Natural killer cell treated with Interleukin-12 subunit alpha and Interleukin-12 subunit beta and Interleukin-15 and Interleukin-18, amount 100 ng/mL, for 72 hours (primary cell): ENCODE measurements around the gene MACF1. TPM values are rescaled to one million over a fixed set of nuclear protein-coding genes. Genes with fewer than 3 reads are reported as not detected.
A peak's percentile ranks its signal among the peaks of the same experiment; 100 is the strongest.
"Not testable (repeated sequence)": the region's sequence is repeated elsewhere in the genome, so short reads cannot be mapped to it uniquely, and the experiment has no call there.

Experiments
- ATAC-seq, 2 donors: fragments of 150-1000 bp; cut with Tn5 transposase in 1 of 2; sonication (Bioruptor Pico), chemical (Tn5 transposase) in 1 of 2; 2 replicates each; pipeline ENCODE4 v1.10.0; 2021
- DNase-seq: peaks from one replicate; pipeline ENCODE4 v3.0.0; 2022; ENCODE audit warnings: low spot score
- H3K27ac Mint-ChIP-seq, 2 donors: 1 replicate in 1 of 2; 2 replicates in 1 of 2; pipeline ENCODE4 v1.8.0; 2022; ENCODE audit warnings: mixed read lengths in 2 of 2, mild to moderate bottlenecking in 1 of 2, moderate library complexity in 1 of 2
- H3K27me3 Mint-ChIP-seq, 2 donors: 1 replicate in 1 of 2; 2 replicates in 1 of 2; pipeline ENCODE4 v1.8.0; 2022; ENCODE audit warnings: mixed read lengths in 2 of 2
- H3K36me3 Mint-ChIP-seq: one replicate; pipeline ENCODE4 v1.8.0; 2022; ENCODE audit warnings: mixed read lengths
- H3K4me1 Mint-ChIP-seq, 2 donors: 1 replicate in 1 of 2; 2 replicates in 1 of 2; pipeline ENCODE4 v1.8.0; 2022; ENCODE audit warnings: low read depth in 2 of 2, mixed read lengths in 2 of 2, mild to moderate bottlenecking in 1 of 2
- H3K4me3 Mint-ChIP-seq: one replicate; pipeline ENCODE4 v1.8.0; 2022; ENCODE audit warnings: mixed read lengths
- H3K9me3 Mint-ChIP-seq: 2 replicates; pipeline ENCODE4 v1.8.0; 2022; ENCODE audit warnings: mixed read lengths
- total RNA-seq, 2 donors: library from RNA; stranded (reverse); gene quantifications; one replicate each; pipeline ENCODE4 v1.2.3, GENCODE V29; 2022

Gene MACF1
- total RNA-seq, 2 donors from 2014 or later, result 370 to 514 TPM

DNA sequence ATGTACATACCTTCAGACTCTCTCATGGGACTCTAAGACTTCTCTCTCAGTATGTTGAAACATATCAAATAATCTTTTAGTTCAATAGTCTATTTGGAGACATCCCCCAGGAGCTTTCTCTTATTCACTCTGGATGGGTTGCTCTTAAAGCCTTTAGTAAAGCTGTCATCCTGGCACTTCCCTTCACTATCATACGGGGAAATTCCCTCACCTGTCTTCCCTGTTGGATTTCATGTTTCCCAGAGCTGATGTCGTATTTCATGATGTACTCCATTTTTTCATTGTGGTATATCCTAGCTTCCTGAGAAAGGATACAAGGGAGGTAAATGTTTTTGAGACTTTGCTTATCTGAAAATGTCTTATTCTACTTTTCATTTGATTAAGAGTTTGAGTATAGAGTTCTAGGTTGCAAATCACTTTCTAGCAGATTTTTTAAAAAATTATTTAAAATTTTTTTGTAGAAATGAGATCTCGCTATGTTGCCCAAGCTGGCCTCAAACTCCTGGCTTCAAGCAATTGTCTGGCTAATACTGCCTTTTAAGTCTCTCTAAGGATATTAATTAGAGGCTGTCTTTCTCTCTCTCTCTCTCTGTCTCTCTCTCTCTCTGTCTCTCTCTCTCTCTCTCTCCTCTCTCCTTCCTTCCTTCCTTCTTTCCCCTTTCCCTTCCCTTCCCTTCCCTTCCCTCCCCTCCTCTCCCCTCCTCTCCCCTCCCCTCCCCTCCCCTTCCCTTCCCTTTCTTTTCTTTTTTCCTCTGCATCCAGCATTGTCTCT is 17.0 kb upstream of the MACF1 start:
- Mint-ChIP-seq H3K27me3 (no peaks in the 10 kb centered on the region), H3K36me3 (no peaks in the 10 kb centered on the region), H3K4me1 (peaks cover 40 to 58% of the 10 kb centered on the region in 2 donors), H3K4me3 (no peak overlapping the region), H3K9me3 (no peaks in the 10 kb centered on the region), H3K27ac (peak overlapping the region; percentile 16 to 87)
- no peak for ATAC-seq
- no peak for DNase-seq

DNA sequence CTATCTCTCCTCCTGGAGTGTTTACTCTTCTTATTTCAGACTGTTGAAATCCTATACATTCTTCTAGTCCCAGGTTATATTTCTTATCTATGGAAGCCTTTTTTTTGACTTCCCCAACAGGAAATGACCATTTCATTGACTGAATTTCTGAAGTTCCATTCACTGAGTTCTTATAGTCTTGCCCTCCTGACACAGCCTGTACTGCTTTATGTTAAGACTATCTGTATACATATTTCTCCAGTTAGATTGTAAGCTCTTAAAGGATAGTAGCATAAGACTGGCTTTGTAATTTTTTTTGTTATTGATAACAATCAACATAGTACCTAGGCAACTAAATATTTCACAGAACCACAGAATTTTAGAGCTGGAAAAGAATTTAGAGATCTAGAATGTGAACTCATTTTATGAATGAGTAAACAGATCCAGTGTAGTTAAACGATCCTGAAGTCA is 14.9 kb upstream of the MACF1 start:
- Mint-ChIP-seq H3K4me1 (peaks cover 45 to 54% of the 10 kb centered on the region in 2 donors), H3K27ac (peak overlapping the region in 1 of 2 donors; percentile 98), H3K9me3 (no peaks in the 10 kb centered on the region), H3K36me3 (no peaks in the 10 kb centered on the region), H3K4me3 (no peak overlapping the region), H3K27me3 (no peaks in the 10 kb centered on the region)
- no peak for DNase-seq
- no peak for ATAC-seq

DNA sequence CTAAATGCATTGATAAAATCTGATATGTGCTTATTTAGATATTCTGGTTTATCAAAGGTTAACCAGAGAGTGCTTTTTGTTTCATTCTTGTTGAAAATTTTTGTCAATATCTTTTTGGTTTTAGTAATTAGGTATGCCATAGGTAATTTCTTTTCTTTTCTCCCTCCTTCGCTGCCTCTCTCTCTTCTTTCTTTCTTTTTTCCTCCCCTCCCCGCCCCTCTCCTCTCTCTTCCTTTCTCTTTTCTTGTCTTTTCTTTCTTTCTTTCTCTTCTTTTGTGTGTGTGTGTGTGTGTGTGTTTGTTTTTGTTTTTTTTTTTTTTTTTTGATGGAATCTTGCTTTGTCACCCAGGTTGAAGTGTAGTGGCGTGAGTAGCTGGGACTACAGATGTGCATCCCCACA is 14.4 kb upstream of the MACF1 start:
- Mint-ChIP-seq H3K4me1 (peaks cover 47 to 55% of the 10 kb centered on the region in 2 donors), H3K27ac (peak overlapping the region; percentile 98), H3K9me3 (no peaks in the 10 kb centered on the region), H3K27me3 (no peaks in the 10 kb centered on the region), H3K36me3 (no peaks in the 10 kb centered on the region), H3K4me3 (no peak overlapping the region)
- ATAC-seq (no peak), DNase-seq (no peak)

DNA sequence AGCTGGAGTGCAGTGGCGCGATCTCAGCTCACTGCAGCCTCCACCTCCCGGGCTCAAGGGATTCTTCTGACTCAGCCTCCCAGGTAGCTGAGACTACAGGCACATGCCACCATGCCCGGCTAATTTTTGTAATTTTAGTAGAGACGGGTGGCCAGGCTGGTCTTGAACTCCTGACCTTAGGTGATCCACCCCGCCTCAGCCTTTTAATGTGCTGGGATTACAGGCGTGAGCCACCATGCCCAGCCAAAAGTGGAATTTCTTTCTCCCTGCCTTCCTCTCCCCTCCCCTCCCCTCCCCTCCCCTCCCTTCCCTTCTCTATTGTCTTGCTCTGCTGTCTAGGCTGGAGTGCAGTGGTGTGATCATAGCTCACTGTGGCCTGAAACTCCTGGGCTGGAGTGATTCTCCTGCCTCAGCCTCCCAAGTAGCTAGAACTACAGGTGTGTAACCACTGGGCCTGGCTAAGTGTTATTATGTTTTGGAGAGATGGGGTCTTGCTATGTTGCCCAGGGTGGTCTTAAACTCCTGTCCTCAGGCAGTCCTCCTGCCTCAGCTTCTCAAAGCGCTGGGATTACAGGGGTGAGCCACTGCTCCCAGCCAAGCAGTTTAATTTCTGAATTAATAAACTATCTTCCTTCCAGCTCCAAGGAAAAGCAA is 10.0 kb upstream of the MACF1 start:
- Mint-ChIP-seq H3K9me3 (no peaks in the 10 kb centered on the region), H3K27me3 (no peaks in the 10 kb centered on the region), H3K4me1 (peaks cover 54 to 60% of the 10 kb centered on the region in 2 donors), H3K36me3 (no peaks in the 10 kb centered on the region), H3K4me3 (peak overlapping the region; percentile 86), H3K27ac (peak overlapping the region; percentile 98)
- DNase-seq (no peak), ATAC-seq (no peak)

DNA sequence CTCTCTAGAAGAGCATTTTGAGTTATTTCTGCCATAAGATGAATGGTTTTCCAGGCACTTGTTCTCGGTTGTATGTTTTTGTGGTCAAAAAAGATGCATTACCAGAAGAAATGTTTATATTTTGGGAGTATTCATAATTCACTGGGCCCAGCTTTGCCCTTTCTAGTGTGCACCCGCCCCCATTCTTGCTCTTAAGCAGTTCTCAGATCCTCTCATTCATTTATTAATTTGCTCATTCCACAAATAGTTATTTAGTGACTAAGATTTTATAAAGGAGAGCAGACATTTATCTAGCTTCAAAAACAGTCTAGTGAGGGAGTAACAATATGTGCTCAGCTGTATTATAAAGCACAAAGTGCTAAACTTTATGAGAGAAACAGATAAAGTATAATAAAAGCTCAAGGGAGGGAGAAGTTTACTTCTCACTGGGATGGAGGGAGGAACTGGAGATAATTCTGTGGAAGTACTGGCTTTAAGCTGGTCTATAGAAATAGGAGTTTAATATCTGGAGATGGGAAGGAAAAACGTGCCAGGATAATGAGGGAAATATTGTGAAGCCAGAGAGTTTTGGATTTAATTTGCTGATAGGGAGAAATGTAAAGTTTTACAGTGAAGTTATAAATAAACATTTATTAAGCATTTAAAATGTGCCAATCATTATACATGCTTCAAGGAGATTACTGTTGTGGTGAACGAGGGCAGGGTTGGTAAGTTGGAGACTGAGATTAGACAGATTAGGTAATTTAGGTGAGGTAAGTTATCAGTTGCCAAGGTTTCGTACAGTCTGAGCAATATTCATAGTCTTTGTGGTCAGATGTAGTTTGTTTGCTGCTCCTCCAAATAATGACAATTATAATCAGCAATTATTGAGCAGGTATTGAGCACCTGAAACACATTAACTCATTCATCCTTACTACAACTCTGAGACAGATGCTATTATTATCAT is 9.1 kb upstream of the MACF1 start:
- peak overlapping the region; percentile 86 for H3K4me3 Mint-ChIP-seq
- H3K9me3 Mint-ChIP-seq, result no peaks in the 10 kb centered on the region
- ATAC-seq (no peak), DNase-seq (no peak)
- H3K36me3 Mint-ChIP-seq, result no peaks in the 10 kb centered on the region
- peaks cover 60 to 65% of the 10 kb centered on the region in 2 donors for H3K4me1 Mint-ChIP-seq
- peak overlapping the region; percentile 98 for H3K27ac Mint-ChIP-seq
- no peaks in the 10 kb centered on the region for H3K27me3 Mint-ChIP-seq

DNA sequence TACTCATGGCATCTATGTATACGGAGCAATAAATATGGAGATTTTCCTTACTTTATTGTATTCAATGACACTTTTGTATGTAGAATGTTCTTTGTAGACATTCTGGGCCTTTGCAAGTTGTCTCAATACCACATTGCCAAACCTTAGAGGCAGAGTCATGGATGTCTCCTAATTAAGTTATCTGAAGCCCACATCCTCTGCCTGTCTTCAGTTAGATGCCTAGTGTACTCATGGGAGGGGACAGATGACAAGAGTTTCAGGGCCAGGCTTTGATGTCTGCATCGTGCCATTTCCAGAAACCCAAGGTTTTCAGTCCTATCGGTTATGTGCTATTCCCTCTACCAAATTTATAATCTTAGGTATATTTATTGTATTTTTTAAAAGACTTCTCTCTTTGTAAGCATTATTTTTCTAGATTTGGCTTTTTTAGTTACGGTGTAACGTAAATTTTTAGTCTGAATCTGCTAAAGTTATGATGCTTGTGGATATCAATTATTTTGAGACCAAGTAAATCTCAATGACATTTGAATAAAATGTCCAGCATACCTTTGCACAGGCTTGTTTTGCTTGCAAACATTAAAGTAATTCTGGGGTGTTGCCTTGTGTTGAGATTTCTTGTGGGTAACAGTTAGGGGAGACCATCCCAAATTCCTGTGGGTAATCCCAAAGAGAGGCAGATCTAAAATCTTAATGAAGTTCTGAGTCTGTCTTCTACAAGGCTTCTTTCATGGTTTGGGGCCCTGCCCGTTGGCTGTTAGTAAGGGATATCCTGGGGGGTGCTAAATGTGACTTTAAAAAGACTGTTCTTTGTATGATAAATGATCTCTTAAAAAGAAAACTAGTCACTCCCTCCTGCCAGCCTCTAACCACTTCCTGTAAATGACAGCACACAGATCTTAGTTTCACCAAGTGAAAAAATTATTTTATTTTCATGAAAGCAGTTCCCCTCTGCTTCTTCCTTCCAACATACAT is 8.0 kb upstream of the MACF1 start:
- DNase-seq (peak; percentile 71), ATAC-seq (peak; percentile 55 to 78)
- Mint-ChIP-seq H3K27ac (peak overlapping the region; percentile 98), H3K4me1 (peaks cover 60 to 65% of the 10 kb centered on the region in 2 donors), H3K36me3 (no peaks in the 10 kb centered on the region), H3K9me3 (no peaks in the 10 kb centered on the region), H3K27me3 (no peaks in the 10 kb centered on the region), H3K4me3 (peak overlapping the region; percentile 86)

DNA sequence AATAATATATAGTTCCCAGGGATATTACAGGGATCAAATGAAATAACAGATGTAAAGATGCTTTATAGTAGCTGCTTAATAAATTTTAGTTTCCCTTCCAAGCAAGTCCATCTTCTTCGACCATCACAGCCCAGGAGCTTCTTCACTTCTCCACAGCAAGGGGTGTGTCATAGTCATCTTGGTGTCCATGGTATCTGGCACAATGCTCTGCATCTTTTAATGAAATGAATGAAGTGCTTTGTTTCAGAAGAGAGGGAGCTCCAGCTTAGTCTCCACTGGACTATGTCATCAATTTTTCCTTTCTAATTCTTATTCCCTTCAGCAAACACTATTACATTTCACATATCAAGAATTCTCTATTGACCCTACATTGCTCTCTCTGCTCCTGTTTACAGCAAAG is 4.9 kb upstream of the MACF1 start:
- H3K9me3 Mint-ChIP-seq, result no peaks in the 10 kb centered on the region
- DNase-seq, result no peak
- H3K4me1 Mint-ChIP-seq, result peaks cover 53 to 58% of the 10 kb centered on the region in 2 donors
- no peaks in the 10 kb centered on the region for H3K36me3 Mint-ChIP-seq
- H3K27ac Mint-ChIP-seq, result peak overlapping the region; percentile 40 to 49
- no peaks in the 10 kb centered on the region for H3K27me3 Mint-ChIP-seq
- no peak overlapping the region for H3K4me3 Mint-ChIP-seq
- ATAC-seq, result no peak

DNA sequence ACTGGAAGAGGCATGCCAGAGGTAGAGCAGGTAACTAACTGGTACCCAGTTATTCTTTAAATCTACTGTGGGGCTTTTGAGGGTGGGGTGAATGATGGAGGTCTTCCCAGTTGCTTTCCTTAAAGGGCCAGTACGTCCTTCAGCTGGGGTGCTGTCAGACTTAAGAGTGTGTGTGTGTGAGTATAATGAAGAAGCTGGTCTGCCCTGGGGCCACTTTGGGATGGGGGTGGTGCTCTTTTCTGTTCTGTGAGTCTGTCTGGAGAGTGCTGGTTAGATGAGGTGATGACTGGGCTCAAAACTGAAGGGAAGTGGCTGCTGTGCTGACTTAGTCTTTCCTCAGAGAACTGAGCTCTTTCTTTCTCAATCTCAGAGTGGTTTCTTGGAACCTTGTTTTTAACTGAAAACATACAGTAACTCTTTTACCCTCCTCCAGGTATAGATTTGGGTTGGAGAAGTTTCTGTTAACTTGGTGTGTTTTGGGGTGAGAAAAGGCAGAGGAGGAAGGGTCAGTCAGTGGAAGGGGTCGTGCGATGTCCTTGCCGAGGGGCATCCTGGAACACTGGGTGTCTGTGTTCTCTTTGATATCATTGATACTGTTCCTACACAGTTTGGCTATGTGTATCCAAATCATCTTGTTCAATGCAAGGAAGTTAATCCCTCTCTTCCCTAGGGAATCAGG is 746 bp downstream of the MACF1 start:
- DNase-seq, result peak; percentile 83
- H3K27ac Mint-ChIP-seq, result peak overlapping the region; percentile 90 to 94
- H3K27me3 Mint-ChIP-seq, result no peaks in the 10 kb centered on the region
- ATAC-seq, result peak; percentile 94 to 96
- H3K4me1 Mint-ChIP-seq, result peaks cover 34 to 47% of the 10 kb centered on the region in 2 donors
- H3K36me3 Mint-ChIP-seq, result peaks cover 4% of the 10 kb centered on the region
- H3K4me3 Mint-ChIP-seq, result peak overlapping the region; percentile 88
- H3K9me3 Mint-ChIP-seq, result no peaks in the 10 kb centered on the region

DNA sequence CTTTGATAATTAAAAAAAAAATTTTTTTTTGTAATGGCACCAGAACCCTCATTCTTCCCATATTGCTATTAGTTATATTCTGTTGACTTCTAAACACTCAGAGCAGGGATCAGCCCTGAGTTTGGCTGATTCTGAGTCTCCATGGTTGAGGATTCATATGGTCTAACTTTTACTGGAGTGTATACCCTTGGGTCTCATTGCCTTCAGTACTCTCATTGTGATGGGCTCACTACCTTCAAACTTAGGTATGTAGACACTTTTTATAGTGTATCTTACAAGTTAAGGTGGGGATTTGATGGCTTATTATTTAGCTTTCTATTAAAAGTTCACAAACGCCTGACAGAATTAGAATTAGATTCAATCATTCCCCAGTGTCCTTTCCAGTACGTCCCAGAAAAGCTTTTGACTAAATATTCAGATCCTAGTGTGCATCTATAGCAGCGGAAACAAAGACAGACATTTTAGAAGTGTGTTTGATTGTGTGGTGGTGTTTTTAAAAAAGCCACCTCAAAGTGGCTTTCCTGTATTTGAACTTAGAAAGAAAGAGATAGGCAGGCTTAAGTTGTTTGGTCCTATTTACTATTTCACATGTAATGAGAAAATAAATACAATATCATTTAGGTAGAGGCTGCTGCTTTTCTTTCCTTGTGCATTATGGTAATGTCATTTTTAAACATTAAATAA is 1.4 kb downstream of the MACF1 start:
- Mint-ChIP-seq H3K4me1 (peaks cover 33 to 49% of the 10 kb centered on the region in 2 donors), H3K27ac (peak overlapping the region; percentile 90 to 94), H3K9me3 (no peaks in the 10 kb centered on the region), H3K27me3 (no peaks in the 10 kb centered on the region), H3K4me3 (peak overlapping the region; percentile 88), H3K36me3 (peaks cover 4% of the 10 kb centered on the region)
- ATAC-seq (peak in 1 of 2 donors; percentile 28), DNase-seq (no peak)

DNA sequence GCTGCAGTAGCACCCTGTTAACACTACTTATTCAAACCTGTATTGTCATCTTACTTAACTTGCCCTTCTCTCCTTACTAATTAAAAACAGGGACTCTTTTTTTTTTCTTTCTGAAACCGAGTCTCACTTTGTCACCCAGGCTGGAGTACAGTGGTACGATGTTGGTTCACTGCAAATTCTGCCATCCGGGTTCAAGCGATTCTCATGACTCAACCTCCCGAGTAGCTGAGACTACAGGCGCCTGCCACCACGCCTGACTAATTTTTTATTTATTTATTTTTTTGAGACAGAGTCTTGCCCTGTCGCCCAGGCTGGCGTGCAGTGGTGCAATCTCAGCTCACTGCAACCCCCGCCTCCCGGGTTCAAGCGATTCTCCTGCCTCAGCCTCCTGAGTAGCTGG is 3.9 kb downstream of the MACF1 start:
- H3K4me1 Mint-ChIP-seq, result peaks cover 31 to 40% of the 10 kb centered on the region in 2 donors
- not testable (repeated sequence) for H3K9me3 Mint-ChIP-seq, H3K27me3 Mint-ChIP-seq, H3K36me3 Mint-ChIP-seq, DNase-seq, ATAC-seq
- H3K27ac Mint-ChIP-seq, result peak overlapping the region; percentile 53 to 73
- H3K4me3 Mint-ChIP-seq, result peak overlapping the region; percentile 62

DNA sequence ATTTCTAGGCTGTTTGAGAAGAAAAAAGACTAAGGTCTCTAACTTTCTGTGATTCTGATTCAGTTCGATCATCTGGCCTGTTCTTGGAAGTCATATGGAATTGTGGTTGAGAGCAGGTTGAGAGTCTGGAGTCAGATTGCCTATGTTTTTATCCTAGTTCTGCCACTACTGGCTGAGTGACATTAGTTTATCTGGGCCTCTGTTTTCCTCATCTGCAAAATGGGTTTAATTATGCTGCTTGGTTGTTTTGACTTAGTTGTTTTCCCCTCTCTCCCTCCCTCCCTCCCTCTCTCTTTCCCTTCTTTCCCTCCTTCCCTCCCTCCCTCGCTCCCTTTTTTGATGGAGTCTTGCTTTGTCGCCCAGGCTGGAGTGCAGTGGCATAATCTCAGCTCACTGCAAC is 6.2 kb downstream of the MACF1 start:
- ATAC-seq (no peak), DNase-seq (no peak)
- H3K27ac Mint-ChIP-seq, result peak overlapping the region; percentile 26 to 78
- H3K4me3 Mint-ChIP-seq, result no peak overlapping the region
- peaks cover 4% of the 10 kb centered on the region for H3K36me3 Mint-ChIP-seq
- H3K4me1 Mint-ChIP-seq, result peaks cover 33 to 45% of the 10 kb centered on the region in 2 donors
- no peaks in the 10 kb centered on the region for H3K27me3 Mint-ChIP-seq
- H3K9me3 Mint-ChIP-seq, result no peaks in the 10 kb centered on the region

DNA sequence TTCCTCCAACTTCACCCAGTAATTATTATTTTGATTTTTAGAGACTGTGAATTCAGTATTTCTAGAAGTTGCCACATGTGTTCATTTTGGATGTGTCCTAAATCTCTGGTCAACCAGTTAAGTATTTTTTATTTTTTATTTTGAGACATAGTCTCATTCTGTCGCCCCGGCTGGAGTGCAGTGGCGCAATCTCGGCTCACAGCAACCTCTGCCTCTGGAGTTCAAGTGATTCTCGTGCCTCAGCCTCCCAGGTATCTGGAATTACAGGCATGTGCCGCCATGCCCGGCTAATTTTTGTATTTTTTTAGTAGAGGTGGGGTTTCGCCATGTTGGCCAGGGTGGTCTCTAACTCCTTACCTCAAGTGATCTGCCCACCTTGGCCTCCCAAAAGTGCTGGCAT is 8.0 kb downstream of the MACF1 start:
- Mint-ChIP-seq H3K27ac (peak overlapping the region in 1 of 2 donors; percentile 93), H3K4me1 (peaks cover 41 to 47% of the 10 kb centered on the region in 2 donors), H3K27me3 (no peaks in the 10 kb centered on the region), H3K9me3 (no peaks in the 10 kb centered on the region), H3K4me3 (no peak overlapping the region), H3K36me3 (peaks cover 4% of the 10 kb centered on the region)
- ATAC-seq (no peak), DNase-seq (no peak)
